GM18499 (cell line): ENCODE results near the gene NTRK3.
"Not testable (repeated sequence)": the region's sequence is repeated elsewhere in the genome, so short reads cannot be mapped to it uniquely, and the experiment has no call there.

Source experiments
- ATAC-seq: cut with Tn5 transposase; IDR thresholded peaks from one replicate; pipeline ENCODE4 v1.9.1; 2021; ENCODE audit warnings: moderate number of reproducible peaks; ENCODE audit not compliant: insufficient read depth, unreplicated experiment

Gene NTRK3

GRCh38 chr15:87860743-87861142 lies 395.8 kb downstream of the NTRK3 start:
- ATAC-seq, result no peak

GRCh38 chr15:87858651-87859050 lies 397.9 kb downstream of the NTRK3 start:
- ATAC-seq, result no peak

DNA sequence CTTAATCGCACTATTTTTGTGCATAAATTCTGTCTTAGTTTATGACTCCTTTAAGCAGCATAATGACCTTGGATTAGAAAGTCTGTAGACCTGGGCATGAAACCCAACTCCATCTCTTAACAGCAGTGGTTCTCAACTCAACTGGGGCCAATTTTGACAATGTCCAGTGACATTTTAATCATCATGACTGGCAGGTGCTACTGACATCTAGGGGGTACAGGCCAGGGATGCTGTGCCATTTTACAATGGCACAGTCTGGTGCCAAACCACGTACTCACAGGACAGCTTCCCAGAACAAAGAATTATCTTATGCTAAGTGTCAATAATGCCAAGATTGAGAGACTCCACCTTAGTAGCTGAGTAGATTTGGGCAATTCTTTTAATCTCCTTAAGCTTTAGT lies 405.0 kb downstream of the NTRK3 start:
- ATAC-seq, result no peak

- ATAC-seq, result no peak
These were observed 405.6 kb downstream of the NTRK3 start for GRCh38 chr15:87850916-87851315.

DNA sequence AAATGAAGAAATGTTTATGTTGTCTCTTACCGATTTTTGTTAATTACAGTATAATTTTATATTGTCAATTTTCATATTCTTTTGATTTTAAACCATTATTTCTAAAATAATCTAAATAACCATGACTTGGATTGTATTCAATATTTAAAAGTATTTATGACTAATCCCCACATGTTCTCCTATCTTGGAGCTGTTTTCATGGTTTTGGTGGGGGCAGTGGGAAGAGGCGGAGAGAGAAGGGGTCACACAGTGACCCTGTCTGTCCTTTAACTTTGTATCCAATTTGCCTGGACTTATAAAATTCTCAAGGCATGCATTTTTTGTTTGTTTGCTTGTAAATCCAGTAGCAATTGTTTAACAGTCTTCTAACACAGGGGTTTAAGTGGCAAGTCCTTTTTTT lies 407.4 kb downstream of the NTRK3 start:
- no peak for ATAC-seq

DNA sequence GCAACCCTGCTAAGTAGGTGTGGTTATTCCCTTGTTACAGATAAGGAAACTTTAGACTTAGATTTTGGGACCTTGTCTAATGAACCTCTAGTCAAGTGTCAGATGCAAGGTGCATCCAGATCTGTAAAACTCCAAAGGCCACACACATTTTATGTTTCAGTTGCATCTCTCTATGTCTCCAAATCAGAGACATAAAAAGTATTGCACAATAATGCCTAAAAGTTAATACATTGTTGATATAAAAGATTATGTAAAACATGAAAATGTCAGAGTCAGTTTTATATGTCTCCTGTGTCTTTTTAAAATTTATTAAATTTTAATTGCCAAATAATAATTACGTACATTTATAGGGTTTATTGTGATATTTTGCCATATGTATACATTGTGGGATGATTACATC lies 408.5 kb downstream of the NTRK3 start:
- no peak for ATAC-seq

DNA sequence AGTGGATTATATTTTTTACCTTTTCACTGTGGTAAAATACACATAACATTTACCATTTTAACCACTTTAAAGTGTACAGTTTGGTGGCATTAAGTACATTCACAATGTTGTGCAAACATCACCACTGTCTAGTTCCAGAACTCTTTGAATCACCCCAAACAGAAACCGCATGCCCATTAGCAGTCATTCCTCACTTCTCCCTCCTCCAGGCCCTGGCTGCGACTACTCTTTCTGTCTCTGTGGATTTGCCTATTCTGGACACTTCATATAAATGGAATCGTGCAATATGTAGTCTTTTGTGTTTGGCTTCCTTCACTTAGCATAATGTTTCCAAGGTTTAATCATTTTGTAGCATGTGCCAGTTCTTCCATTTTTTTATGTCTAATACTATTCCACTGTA lies 409.8 kb downstream of the NTRK3 start:
- ATAC-seq, result no peak

GRCh38 chr15:87843312-87843711 lies 413.2 kb downstream of the NTRK3 start:
- ATAC-seq, result no peak

DNA sequence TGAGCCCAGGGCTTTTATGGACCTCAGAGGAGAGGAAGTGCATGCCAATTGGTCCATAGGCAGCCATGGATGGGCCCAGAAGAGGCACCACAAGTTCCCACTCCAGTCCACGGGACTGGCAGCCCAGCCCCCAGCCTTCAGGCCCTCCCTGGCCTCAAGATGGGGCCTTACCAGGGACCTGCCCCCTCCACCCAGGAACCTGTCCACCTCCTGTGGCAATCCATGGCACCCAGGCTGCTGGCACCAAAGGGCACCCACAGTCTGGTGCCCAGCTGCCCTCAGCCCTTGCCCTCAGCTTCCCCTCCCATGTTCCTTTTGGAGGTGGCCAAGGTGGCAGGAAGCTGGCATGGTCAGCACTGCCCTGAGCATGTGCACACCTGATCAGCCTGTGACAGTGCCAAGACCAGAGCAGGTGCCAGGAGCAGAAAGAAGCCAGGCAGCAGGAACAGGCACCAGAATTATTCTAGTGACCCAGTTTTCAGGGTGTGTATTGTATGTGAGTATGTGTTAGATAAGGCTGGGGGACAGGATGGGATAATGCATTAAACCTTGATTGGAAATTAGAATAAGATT lies 415.0 kb downstream of the NTRK3 start:
- ATAC-seq, result no peak

DNA sequence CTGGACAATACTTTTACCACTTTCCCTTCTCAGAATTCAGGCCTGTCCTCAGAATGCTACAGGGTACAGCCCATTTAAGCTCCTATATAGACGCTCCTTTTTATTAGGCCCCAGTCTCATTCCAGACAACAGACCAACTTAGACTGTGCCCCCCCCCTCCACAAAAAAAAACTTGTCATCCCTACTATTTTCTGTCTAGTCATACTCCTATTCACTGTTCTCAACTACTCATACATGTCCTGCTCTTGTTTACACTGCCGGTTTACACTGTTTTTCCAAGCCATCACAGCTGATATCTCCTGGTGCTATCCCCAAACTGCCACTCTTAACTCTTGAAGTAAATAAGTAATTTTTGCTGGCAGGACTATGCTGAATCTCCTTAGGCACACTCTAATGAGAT lies 420.7 kb downstream of the NTRK3 start:
- ATAC-seq, result not testable (repeated sequence)

DNA sequence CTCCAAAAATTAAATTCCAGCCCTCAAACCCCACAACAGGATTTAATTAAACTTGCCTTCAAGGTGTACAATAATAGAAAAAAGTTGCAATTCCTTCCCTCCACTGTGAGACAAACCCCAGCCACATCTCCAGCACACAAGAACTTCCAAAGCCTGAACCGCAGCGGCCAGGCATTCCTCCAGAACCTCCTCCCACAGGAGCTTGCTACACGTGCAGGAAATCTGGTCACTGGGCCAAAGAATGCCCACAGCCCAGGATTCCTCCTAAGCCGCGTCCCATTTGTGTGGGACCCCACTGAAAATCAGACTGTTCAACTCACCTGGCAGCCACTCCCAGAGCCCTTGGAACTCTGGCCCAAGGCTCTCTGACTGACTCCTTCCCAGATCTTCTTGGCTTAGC lies 423.2 kb downstream of the NTRK3 start:
- ATAC-seq, result not testable (repeated sequence)

DNA sequence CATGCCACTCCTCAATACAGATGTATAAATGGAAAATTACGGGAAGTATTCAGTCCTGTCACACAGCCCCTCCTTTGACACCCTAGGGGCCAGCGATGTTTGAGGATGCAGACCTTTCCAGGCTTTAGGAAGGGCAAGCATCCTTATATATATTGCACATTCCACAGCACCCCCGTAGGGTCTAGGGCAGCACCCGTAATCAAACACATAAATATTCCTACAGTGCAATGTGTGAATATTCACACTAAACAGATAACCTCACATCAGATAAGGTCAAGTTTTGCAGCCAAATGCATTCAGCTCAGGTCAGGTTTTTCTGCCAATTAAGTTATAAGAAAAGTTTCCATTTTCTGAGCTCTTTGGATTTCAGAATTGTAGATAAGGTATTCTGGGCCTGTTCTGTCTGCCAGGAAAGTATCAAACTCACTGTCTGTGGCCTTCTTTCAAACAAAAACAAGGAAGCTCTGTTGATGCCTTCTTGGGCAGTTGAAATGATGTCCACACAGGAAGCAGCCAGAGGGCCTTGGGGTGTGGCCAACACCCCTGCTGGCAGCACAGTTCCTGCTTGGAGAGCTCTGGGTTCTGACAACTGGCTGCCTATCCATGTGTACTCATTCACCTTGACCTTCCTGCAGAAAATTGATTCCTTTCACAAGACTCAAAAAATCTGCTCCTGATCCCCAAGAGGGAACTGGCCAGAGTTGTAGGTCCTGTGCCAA lies 427.0 kb downstream of the NTRK3 start:
- no peak for ATAC-seq

DNA sequence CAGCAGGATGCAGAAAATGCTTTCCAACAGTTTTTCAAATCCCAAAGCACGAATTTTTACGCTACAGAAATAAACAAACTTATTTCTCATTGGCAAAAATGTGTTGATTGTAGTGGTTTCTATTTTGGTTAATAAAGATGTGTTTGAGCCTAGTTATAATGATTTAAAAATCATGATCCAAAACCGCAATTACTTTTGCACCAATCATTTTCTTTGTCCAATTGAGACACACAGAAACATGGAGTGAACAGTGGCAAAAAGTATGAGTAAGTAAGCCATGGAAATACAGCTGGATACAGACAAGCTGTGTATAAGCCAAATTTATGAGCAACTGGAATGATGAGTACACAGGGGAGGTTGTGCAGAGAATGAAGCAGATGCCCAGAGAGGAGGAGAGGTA lies 427.9 kb downstream of the NTRK3 start:
- no peak for ATAC-seq

DNA sequence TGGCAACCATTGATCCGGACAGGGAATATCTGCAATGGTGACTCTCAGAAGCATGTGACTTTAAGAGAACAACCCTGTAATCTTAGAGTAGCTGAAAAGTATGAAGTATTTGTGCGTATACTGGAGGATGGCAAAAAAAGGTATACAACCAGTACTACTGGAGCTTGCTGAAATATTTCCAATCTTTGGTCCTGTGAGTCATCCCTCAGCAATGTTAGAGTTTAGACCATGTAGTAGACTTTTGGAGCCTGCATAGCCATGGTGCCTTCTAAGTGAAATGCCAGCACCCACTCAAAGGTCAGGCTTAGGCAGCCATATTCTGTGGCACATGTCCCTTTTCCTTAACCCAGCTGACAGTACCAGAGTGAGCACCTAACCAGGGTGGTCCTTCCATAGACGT lies 429.4 kb downstream of the NTRK3 start:
- no peak for ATAC-seq

- no peak for ATAC-seq
These were observed 430.3 kb downstream of the NTRK3 start for GRCh38 chr15:87826119-87826747.

DNA sequence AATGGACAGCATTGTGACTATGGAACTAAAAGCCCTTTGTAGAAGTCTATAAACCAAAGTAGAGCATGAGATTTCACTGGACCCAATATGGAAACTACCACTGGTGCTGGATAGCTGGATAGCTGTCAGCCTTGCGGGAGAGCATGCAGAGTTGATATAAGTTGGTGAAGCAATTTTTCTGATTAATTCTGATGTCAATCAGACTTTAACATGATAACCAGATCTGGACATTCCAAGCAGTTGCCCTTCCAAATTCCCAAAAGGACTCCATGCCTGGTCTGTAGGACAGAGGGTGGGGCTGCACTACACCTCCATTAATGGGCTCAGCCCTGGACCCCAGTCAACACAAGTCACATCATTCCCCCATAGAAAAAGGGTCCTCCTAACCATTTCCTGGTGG lies 437.8 kb downstream of the NTRK3 start:
- ATAC-seq, result no peak

GRCh38 chr15:87817553-87817952 lies 439.0 kb downstream of the NTRK3 start:
- no peak for ATAC-seq

DNA sequence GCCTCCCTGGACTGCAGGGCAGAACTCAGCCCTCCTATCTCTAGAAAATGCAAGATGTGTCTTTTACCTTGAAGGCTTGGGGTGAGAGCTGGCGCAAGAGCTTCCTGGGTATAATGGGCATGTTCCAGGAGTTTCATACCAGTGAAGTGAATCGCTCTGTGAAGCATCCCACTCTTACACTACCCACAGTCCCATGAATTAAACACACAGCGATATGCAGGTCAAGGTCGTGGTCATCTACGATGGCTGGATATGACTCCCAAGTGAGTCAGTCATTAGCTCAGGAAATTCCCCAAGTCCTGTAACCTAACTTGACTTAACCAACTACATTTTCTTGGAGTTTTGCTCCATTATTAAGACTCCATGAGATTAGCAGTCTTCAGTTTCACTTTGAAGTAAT lies 439.7 kb downstream of the NTRK3 start:
- no peak for ATAC-seq

GRCh38 chr15:87816016-87816415 lies 440.5 kb downstream of the NTRK3 start:
- no peak for ATAC-seq
